ENCODE results near the gene KRTAP22-1.

Gene KRTAP22-1

DNA sequence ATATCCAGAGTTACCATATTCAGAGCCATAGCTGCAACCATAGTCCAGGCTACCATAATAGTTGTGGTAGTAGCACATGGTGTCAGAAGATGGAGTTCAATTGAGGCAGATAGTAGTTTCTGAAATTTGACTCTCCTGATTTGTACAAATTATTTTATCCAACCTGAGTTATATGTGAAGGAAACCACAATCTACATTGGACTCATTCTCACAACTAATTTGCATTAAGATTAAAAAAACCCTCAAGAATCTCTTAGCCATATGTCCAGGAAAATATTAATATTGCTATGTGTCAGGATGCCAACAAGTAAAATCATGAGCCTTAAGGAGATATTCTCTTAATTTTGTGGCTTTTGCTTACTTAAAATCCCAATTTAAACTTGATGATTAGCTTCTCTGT, 10.6 kb upstream of the KRTAP22-1 start, which contains the start of gene KRTAP22-2:
KRTAP22-2 (minus strand) TSS at position 101 of the 400 bp plus-strand sequence.
- no peaks in the 10 kb centered on the region for H3K4me1 Mint-ChIP-seq
- H3K27me3 Mint-ChIP-seq (ENCODE audit: low read depth): no peaks in the 10 kb centered on the region
- no peak within 1 kb of the TSS for H3K4me3 Mint-ChIP-seq
- TF ChIP-seq, protein P1, sequence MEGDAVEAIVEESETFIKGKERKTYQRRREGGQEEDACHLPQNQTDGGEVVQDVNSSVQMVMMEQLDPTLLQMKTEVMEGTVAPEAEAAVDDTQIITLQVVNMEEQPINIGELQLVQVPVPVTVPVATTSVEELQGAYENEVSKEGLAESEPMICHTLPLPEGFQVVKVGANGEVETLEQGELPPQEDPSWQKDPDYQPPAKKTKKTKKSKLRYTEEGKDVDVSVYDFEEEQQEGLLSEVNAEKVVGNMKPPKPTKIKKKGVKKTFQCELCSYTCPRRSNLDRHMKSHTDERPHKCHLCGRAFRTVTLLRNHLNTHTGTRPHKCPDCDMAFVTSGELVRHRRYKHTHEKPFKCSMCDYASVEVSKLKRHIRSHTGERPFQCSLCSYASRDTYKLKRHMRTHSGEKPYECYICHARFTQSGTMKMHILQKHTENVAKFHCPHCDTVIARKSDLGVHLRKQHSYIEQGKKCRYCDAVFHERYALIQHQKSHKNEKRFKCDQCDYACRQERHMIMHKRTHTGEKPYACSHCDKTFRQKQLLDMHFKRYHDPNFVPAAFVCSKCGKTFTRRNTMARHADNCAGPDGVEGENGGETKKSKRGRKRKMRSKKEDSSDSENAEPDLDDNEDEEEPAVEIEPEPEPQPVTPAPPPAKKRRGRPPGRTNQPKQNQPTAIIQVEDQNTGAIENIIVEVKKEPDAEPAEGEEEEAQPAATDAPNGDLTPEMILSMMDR (IDR thresholded peaks at IDR 0.05; ENCODE audit: unreplicated experiment in 3 of 3): no peak
- H3K9me3 Mint-ChIP-seq: no peaks in the 10 kb centered on the region
- H3K27ac Mint-ChIP-seq: no peak within 1 kb of the TSS
- H3K36me3 Mint-ChIP-seq (ENCODE audit: low read depth): no peaks in the 10 kb centered on the region

DNA sequence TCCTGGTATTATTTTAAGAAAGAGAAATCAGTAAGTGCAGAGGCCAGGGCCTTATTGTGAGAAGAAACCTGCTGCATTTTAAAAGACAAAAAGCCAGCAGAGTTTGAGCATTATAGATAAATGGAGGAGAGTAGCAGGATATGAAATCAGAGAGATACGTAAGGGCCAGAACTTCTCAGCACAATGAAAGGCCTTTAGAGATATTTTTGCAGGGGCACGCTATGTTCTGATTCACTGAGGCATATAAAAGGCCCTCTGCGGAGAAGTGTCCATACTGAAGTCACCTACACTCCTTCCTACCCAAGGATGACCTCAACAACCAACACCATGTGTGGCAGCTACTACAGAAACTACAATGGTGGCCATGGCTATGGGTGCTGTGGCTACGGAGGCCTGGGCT, 8.7 kb upstream of the KRTAP22-1 start, which contains the start of gene KRTAP6-3:
KRTAP6-3 (plus strand) TSS at position 301 of the 400 bp plus-strand sequence; CDS start at position 307, 6 bp downstream.
- no peaks in the 10 kb centered on the region for H3K27me3 Mint-ChIP-seq (ENCODE audit: low read depth)
- H3K4me1 Mint-ChIP-seq: no peaks in the 10 kb centered on the region
- H3K36me3 Mint-ChIP-seq (ENCODE audit: low read depth): no peaks in the 10 kb centered on the region
- no peak within 1 kb of the TSS for H3K27ac Mint-ChIP-seq
- TF ChIP-seq, protein P1 (IDR thresholded peaks at IDR 0.05; ENCODE audit: unreplicated experiment in 3 of 3): no peak
- no peaks in the 10 kb centered on the region for H3K9me3 Mint-ChIP-seq
- H3K4me3 Mint-ChIP-seq: no peak within 1 kb of the TSS

GRCh38 chr21:30598802-30599201, 2.1 kb upstream of the KRTAP22-1 start, which contains the start of gene KRTAP6-2:
Gene KRTAP6-2 (minus strand): TSS chr21:30598902. CDS start chr21:30598874, 28 bp downstream.
- Mint-ChIP-seq H3K27me3 (ENCODE audit: low read depth) (no peaks in the 10 kb centered on the region), H3K4me3 (no peak within 1 kb of the TSS), H3K9me3 (no peaks in the 10 kb centered on the region), H3K36me3 (ENCODE audit: low read depth) (no peaks in the 10 kb centered on the region), H3K4me1 (no peaks in the 10 kb centered on the region), H3K27ac (no peak within 1 kb of the TSS)
- TF ChIP-seq, protein P1 (IDR thresholded peaks at IDR 0.05; ENCODE audit: unreplicated experiment in 3 of 3): no peak

DNA sequence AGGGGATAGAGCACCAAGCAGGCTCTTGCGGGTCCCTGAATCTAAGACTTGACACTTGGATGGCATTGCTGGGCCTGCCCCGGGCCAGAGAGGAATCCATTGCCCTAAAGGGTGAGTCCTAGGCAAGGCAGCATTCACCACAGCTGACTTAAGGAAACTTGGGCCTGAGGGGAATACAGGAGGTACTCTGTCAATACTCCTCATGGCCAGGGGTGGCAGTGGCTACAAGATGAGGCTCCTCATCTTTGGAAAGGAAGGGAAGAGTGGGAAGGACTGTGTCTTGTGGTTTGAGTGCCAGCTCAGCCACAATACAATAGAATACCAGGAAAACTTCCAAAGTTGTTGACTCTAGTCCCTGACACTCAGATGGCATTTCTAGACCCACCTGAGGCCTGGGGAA, 5.1 kb downstream of the KRTAP22-1 start:
- Mint-ChIP-seq H3K9me3 (peaks cover 1% of the 10 kb centered on the region), H3K36me3 (ENCODE audit: low read depth) (no peaks in the 10 kb centered on the region), H3K4me1 (no peaks in the 10 kb centered on the region), H3K27ac (no peak overlapping the region), H3K4me3 (no peak overlapping the region), H3K27me3 (ENCODE audit: low read depth) (peaks cover 5% of the 10 kb centered on the region)
- TF ChIP-seq, protein P1 (IDR thresholded peaks at IDR 0.05; ENCODE audit: unreplicated experiment in 3 of 3): no peak

GRCh38 chr21:30612132-30612531, 11.2 kb downstream of the KRTAP22-1 start:
- TF ChIP-seq, protein P1 (IDR thresholded peaks at IDR 0.05; ENCODE audit: unreplicated experiment in 3 of 3): no peak
- H3K4me1 Mint-ChIP-seq: no peaks in the 10 kb centered on the region
- peaks cover 3% of the 10 kb centered on the region for H3K9me3 Mint-ChIP-seq
- H3K27ac Mint-ChIP-seq: no peak overlapping the region
- H3K4me3 Mint-ChIP-seq: no peak overlapping the region
- H3K27me3 Mint-ChIP-seq (ENCODE audit: low read depth): no peaks in the 10 kb centered on the region
- H3K36me3 Mint-ChIP-seq (ENCODE audit: low read depth): no peaks in the 10 kb centered on the region

DNA sequence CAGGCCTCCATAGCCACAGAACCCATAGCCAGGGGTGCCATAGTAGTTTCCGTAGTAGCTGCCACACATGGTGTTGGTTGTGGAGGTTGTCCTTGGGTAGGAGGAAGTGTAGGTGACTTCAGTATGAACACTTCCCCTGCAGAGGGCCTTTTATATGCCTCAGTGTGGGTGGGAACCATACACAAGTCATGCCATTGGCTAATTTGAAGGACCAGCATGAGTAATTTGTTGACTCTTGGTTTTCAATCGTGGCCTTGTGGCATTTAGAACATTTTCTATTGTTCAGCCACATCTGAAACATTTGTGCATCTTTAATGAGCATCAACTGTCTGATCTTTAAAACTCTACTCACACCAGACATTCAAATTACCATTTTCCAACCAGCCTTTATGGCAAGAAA, 12.9 kb downstream of the KRTAP22-1 start, which contains the start of gene KRTAP6-1:
KRTAP6-1 (minus strand) TSS at position 95 of the 400 bp plus-strand sequence; CDS start at position 69, 26 bp downstream.
- H3K27me3 Mint-ChIP-seq (ENCODE audit: low read depth): no peaks in the 10 kb centered on the region
- no peaks in the 10 kb centered on the region for H3K4me1 Mint-ChIP-seq
- H3K36me3 Mint-ChIP-seq (ENCODE audit: low read depth): no peaks in the 10 kb centered on the region
- no peak within 1 kb of the TSS for H3K27ac Mint-ChIP-seq
- H3K4me3 Mint-ChIP-seq: no peak within 1 kb of the TSS
- TF ChIP-seq, protein P1 (IDR thresholded peaks at IDR 0.05; ENCODE audit: unreplicated experiment in 3 of 3): no peak
- peaks cover 3% of the 10 kb centered on the region for H3K9me3 Mint-ChIP-seq

Data from nephron (organoid).